Mesodermal cell (in vitro differentiated cells): ENCODE results near the gene PHF11. TPM values are rescaled to one million over a fixed set of nuclear protein-coding genes. Genes with fewer than 3 reads are reported as not detected.

ENCODE experiments used
- H3K27ac ChIP-seq: 2 replicates; pipeline ENCODE4 v1.7.0; 2013; ENCODE audit warnings: mild to moderate bottlenecking, low read depth, low read length, moderate library complexity; ENCODE audit not compliant: severe bottlenecking
- H3K36me3 ChIP-seq: 2 replicates; pipeline ENCODE4 v1.7.1; 2013; ENCODE audit warnings: mild to moderate bottlenecking, low read length, moderate library complexity; ENCODE audit not compliant: control insufficient read depth, insufficient read depth
- H3K4me1 ChIP-seq: one replicate; pipeline ENCODE4 v1.7.1; 2013; ENCODE audit warnings: mild to moderate bottlenecking, low read length; ENCODE audit not compliant: insufficient read depth, control insufficient read depth, poor library complexity, severe bottlenecking
- H3K4me3 ChIP-seq: 2 replicates; pipeline ENCODE4 v1.7.0; 2013; ENCODE audit warnings: low read length, control low read depth, mild to moderate bottlenecking; ENCODE audit not compliant: insufficient read depth, poor library complexity, severe bottlenecking; ENCODE audit errors: extremely low read depth
- H3K9me3 ChIP-seq: 2 replicates; pipeline ENCODE4 v1.7.1; 2013; ENCODE audit warnings: mild to moderate bottlenecking, low read length, moderate library complexity; ENCODE audit not compliant: control insufficient read depth
- WGBS, 2 experiments: methylation state at CpG; one replicate each; pipeline ENCODE4 v1.1.5; 2013; ENCODE audit warnings: missing lambda C conversion rate in 2 of 2; ENCODE audit not compliant: insufficient coverage in 2 of 2; 5-methylcytosine and 5-hydroxymethylcytosine counted together
- polyA plus RNA-seq, 2 experiments: library from polyadenylated mRNA; stranded (reverse); fragments of 50-300 nt; gene quantifications; one replicate each; pipeline ENCODE4 v1.2.3, GENCODE V29; 2013

The PHF11 gene
- polyA plus RNA-seq (2013, experiment 1 of 2): 6.5 TPM
- polyA plus RNA-seq (2013, experiment 2 of 2): 8.3 TPM

- H3K27ac ChIP-seq: peak within 1 kb of the TSS; percentile 73
- peaks cover 4% of the 10 kb centered on the region for H3K4me1 ChIP-seq
- 13 to 20% methylated on average over 28 to 34 of the region's 71 CpGs for WGBS, 2 experiments
- no peaks in the 10 kb centered on the region for H3K9me3 ChIP-seq
- no peaks in the 10 kb centered on the region for H3K36me3 ChIP-seq
- peak within 1 kb of the TSS; percentile 35 for H3K4me3 ChIP-seq
Measured at GRCh38 chr13:49495783-49496762, at the start of gene PHF11. Gene PHF11 (plus strand): TSS chr13:49495953. CDS start chr13:49496002, 49 bp downstream.

DNA sequence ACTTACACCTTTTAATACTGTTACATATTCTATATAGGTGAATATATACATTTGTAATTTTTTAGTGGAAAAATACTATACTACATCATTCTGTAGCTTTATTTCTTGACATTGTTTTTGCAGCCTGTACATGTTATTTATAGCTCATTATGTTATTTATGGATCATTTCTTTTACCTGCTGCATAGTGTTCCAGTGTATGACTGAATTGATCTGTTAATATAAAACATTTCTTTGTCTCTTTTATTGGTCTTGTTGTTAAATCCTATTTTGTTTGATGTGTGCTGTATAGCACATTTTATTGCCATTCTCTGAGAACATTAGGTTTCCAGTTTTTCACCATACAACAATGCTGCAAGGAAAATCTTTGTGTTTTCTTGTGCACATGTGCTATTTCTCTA is 49.3 kb upstream of the PHF11 start:
- Histone ChIP-seq H3K27ac (no peak overlapping the region), H3K36me3 (peaks cover 4% of the 10 kb centered on the region), H3K4me1 (no peaks in the 10 kb centered on the region), H3K9me3 (no peaks in the 10 kb centered on the region), H3K4me3 (no peak overlapping the region)

GRCh38 chr13:49448753-49449152 is 47.0 kb upstream of the PHF11 start:
- Histone ChIP-seq H3K36me3 (no peaks in the 10 kb centered on the region), H3K9me3 (no peaks in the 10 kb centered on the region), H3K4me3 (no peak overlapping the region), H3K4me1 (no peaks in the 10 kb centered on the region), H3K27ac (no peak overlapping the region)
- WGBS, 2 experiments: no CpG with 5 or more reads among the region's 2 CpGs

- H3K4me1 ChIP-seq: no peaks in the 10 kb centered on the region
- no peak overlapping the region for H3K27ac ChIP-seq
- H3K9me3 ChIP-seq: no peaks in the 10 kb centered on the region
- no peak overlapping the region for H3K4me3 ChIP-seq
- no peaks in the 10 kb centered on the region for H3K36me3 ChIP-seq
- 100% methylated on average over 2 of the region's 3 CpGs; no CpG with 5 or more reads in 1 of the 2 experiments for WGBS, 2 experiments
Measured at GRCh38 chr13:49450105-49450819, 45.5 kb upstream of the PHF11 start.

GRCh38 chr13:49452725-49453457 is 42.9 kb upstream of the PHF11 start:
- Histone ChIP-seq H3K4me1 (no peaks in the 10 kb centered on the region), H3K9me3 (no peaks in the 10 kb centered on the region), H3K36me3 (no peaks in the 10 kb centered on the region), H3K27ac (no peak overlapping the region), H3K4me3 (no peak overlapping the region)
- WGBS, 2 experiments: 86 to 100% methylated on average over 1 of the region's 8 CpGs

DNA sequence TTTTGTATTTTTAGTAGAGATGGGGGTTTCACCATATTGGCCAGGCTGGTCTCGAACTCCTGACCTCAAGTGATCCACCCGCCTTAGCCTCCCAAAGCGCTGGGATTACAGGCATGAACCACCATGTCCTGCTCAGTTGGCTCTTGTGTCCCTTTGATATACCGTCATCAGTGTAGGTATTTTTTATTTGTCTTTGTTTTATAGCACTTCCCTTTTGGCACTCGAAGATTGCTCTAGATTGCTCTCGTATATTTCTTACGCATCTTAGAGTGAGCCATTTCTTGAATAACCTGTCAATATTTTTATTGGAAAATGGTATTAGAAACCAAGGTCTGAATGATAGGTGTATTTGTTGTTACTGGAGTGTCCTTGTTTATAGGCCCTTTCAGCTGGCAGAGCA is 42.3 kb upstream of the PHF11 start:
- H3K4me1 ChIP-seq: no peaks in the 10 kb centered on the region
- H3K4me3 ChIP-seq: no peak overlapping the region
- 90 to 95% methylated on average over 3 to 6 of the region's 7 CpGs for WGBS, 2 experiments
- H3K9me3 ChIP-seq: no peaks in the 10 kb centered on the region
- no peaks in the 10 kb centered on the region for H3K36me3 ChIP-seq
- no peak overlapping the region for H3K27ac ChIP-seq

- Histone ChIP-seq H3K4me3 (no peak overlapping the region), H3K36me3 (no peaks in the 10 kb centered on the region), H3K9me3 (no peaks in the 10 kb centered on the region), H3K27ac (no peak overlapping the region), H3K4me1 (no peaks in the 10 kb centered on the region)
- WGBS, 2 experiments: no CpG with 5 or more reads among the region's 4 CpGs
Measured at GRCh38 chr13:49454388-49455006, 41.3 kb upstream of the PHF11 start.

DNA sequence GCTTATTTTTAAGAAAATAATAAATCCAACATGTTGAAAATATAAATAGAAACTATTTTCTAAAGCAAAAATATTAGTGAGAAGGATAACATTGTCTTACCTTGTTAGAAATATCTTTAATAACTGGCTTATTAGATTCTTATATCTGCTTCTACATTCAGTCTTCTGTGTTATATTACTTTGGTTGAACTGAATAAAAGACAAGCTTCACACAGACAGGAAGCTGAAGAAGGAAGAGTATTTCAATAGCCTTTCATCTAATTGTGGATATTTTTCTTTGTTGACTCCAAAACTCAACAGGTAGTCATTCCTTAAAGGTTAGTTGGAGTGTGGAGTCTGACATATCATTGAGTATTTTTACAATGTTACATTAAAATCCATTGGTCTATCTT is 40.8 kb upstream of the PHF11 start:
- Histone ChIP-seq H3K4me3 (no peak overlapping the region), H3K27ac (no peak overlapping the region), H3K4me1 (no peaks in the 10 kb centered on the region), H3K9me3 (no peaks in the 10 kb centered on the region), H3K36me3 (no peaks in the 10 kb centered on the region)

GRCh38 chr13:49456156-49456555 is 39.6 kb upstream of the PHF11 start:
- Histone ChIP-seq H3K27ac (no peak overlapping the region), H3K36me3 (no peaks in the 10 kb centered on the region), H3K4me1 (no peaks in the 10 kb centered on the region), H3K9me3 (no peaks in the 10 kb centered on the region), H3K4me3 (no peak overlapping the region)
- no CpG with 5 or more reads among the region's 1 CpG for WGBS, 2 experiments

DNA sequence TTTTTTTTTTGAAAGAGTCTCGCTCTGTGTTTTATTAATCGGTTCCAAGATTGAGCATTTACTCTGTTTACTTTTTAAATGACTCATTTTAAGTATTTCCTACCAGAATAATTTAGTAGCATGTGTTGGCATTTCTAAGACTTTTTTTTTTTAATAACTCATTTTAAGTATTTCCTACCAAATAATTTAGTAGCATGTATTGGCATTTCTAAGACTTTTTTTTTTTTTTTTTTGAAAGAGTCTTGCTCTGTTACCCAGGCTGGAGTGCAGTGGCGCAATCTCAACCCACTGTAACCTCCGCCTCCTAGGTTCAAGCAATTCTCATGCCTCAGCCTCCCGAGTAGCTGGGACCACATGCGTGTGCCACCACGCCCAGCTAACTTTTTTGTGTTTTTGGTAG is 38.5 kb upstream of the PHF11 start:
- no peak overlapping the region for H3K4me3 ChIP-seq
- WGBS, 2 experiments: 90 to 100% methylated on average over 2 to 3 of the region's 7 CpGs
- H3K4me1 ChIP-seq: no peaks in the 10 kb centered on the region
- H3K9me3 ChIP-seq: peaks cover 8% of the 10 kb centered on the region
- H3K27ac ChIP-seq: no peak overlapping the region
- peaks cover 9% of the 10 kb centered on the region for H3K36me3 ChIP-seq
